Measurements from ENCODE around the gene DPF3. TPM values are rescaled to one million over a fixed set of nuclear protein-coding genes. Genes with fewer than 3 reads are reported as not detected.

The DPF3 gene
- total RNA-seq, 1 donor from 2014 or later: 2.7 TPM

DNA sequence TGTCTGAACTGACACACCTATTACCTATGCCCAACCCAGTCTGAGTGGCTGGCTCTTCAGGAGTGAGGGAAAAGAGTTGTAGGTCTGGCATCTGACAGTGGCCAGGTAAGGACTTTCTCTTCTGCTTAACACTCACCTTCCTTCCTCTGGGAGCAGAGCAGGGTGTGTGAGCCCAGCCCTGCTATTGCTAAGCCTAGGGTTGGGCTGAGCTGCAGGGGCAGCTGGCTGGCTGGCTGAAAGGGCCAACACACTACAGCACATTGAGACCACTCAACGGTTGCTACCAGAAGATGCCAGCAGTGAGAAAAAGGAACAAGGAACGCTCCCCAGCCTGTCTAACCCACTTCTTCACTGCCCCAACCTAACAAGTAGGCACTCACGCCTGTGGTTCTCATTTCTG lies 201.2 kb downstream of the DPF3 start:
- intact Hi-C loops (cut with micrococcal nuclease): no loop called here

DNA sequence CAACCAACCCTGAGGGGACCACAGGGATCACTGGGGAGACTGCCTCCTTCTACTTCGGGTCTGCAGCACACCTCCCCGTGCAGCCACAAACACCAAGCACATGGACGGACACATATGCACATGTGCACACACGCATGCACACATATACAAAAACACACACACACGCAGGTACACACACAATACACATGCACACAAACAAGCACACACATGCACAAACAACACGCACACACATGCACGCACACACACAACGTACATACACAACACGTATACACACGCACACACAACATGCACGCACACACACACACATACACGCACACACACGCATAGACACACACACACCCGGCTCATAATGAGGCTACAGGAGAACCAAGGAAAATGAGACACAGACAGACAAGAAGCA lies 203.6 kb downstream of the DPF3 start:
- intact Hi-C loops (cut with micrococcal nuclease): no loop called here

DNA sequence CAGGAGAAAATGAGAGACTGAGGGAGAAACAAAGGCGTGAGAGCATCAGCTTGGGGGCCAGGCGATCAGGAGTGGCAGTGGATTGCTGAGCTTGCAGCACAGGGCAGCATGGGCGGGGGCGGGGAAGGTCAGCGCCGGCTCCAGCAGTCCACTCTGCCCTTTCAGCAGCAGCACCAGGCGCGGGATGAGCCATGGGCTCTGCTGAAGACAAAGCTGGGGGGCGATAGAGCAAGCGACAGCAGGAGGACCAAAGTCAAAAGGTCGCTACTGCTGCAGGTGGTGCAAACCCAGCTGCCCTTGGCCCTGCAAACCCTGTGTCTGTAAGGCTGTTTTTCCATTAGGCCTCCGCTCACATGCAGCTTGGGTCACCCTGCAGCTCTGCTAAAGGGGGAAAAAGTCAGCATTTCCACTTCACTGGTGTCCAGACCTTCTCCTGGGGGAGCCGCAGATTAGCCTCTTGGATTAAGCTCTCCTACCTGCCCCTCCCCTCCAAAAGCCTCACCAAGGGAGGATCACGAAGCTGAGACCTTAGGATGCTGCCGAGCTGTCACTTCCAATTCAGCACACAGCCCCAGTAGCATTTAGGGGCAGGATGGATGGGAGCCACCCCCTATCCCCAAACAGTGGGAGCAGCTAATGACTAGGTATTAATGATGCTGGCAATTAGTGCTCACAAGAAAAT lies 204.8 kb downstream of the DPF3 start:
- intact Hi-C loops (cut with micrococcal nuclease): no loop called here

DNA sequence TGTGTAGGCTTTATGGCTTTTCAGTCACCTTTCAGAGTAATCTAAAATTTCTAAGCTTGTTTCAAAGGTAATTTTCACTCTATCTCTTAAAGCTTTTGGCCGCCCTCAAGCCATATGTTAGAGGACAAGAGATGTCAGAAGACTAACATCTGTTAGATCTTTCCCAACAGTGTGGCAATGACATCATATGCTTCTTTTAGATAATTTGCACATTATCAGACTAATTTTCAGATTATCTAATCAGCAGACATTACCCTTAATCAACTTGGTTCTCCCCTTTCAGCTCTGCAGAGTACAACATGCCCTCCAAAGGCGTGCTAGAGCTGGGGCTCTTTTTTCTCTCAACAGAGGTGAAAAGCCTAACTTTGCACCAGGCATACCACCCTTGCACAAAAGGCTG lies 207.1 kb downstream of the DPF3 start:
- intact Hi-C loops (cut with micrococcal nuclease): no loop called here

DNA sequence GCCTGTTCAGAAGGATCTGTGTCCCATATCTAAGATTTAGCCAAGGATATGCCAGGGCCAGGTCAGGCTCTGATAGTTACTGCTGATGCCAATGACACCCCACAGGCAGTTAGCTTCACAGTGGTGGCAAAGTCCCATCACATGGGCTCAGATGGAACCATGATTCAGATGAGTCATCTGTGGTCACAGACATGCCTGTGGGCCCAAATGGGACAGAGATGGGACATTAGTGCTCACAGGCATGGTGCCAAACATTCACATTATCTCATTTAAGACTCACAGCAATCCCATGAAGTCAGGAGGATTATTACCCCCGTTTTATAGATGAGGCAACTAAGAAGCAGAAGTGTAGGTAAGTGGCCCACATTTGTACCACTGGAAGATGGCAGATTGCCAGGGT lies 207.8 kb downstream of the DPF3 start:
- intact Hi-C loops (cut with micrococcal nuclease): no loop called here

DNA sequence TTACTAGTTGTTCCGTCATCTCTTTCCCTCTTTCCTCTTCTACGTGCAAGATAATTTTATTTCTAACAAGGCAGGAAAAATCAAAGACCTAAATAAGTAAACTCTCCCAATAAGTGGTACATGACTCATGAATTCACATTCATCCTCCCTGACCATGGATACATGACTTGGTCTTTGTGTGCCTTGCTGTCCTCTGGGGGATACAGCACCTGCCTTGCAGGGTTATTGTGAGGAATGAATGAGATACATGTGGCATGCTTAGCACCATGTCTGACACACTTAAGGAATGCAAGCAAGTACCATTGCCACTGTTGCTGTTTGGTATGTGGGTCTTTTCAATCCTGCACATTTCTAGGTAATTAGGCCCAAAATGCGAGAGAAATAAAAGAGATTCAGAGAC lies 208.4 kb downstream of the DPF3 start:
- intact Hi-C loops (cut with micrococcal nuclease): no loop called here

DNA sequence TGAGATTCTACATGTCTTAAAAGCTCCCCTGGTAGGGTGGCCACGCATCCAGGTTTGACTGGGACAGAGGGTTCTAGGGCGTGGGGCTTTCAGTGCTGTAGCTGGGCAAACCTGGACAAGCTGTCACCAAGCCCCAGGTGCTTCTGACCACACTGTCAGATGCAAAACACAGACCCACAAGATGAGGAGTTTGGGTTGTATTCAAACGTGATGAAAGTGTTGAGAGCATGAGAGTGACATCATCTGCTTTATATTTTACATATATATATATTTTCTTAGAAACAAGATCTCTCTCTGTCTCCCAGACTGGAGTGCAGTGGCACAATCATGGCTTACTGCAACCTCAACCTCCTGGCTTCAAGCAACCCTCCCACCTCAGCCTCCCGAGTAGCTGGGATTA lies 210.1 kb downstream of the DPF3 start:
- intact Hi-C loops (cut with micrococcal nuclease): no loop called here

DNA sequence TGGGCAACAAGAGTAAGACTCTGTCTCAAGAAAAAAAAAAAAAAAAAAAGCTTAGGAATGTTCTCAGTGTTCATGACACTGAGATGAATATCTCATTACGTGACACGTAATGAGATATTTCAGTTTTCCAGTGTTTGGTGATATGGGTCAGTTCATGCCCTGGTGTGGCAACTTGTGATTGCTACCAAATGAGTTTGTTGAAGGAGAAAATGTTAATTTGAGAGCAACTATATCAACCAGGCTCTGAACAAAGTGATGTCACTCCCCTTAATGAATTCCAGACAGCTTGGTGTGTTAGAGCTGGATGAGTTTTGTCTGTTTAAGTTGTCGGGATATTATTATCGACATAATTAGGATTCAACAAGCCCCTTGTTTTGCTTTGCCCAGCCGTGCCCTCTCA lies 211.7 kb downstream of the DPF3 start:
- intact Hi-C loops (cut with micrococcal nuclease): no loop called here

DNA sequence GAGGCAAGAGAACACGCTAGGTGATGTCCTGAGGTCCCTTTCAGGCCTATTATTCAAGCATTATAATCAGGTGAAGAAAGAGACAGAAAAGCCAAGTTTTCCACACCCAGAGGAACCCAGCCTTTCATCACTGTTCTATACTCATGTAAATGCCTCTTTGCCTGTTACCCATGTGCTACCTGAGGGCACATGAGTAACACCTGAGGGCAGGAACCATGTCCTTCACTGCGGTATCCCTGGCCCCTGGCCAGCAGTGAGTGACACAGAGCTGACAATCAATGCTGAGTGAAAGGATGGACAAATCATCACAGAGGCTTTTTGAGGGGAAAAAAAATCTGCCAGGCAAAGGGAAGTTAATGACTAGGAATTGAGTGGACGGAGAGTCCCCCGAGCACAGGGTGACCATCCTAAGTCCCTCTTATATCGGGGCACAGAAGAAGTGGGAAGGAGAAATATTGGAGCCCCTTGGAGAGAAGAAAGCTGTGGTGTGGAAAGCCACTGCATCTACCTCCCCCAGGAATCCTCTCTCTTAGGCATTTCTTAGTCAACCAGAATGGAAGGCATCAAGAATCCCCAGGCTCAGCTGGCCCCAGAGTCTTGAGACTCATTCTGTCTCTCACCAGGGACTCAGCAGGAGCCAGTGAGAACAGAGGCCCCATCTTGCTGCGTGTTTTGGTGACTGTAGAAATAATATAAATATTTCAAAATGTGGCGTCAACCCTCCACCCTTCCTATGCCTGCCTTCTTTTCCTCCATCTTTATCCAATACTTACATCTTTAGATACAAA lies 212.9 kb downstream of the DPF3 start:
- intact Hi-C loops (cut with micrococcal nuclease): no loop called here

DNA sequence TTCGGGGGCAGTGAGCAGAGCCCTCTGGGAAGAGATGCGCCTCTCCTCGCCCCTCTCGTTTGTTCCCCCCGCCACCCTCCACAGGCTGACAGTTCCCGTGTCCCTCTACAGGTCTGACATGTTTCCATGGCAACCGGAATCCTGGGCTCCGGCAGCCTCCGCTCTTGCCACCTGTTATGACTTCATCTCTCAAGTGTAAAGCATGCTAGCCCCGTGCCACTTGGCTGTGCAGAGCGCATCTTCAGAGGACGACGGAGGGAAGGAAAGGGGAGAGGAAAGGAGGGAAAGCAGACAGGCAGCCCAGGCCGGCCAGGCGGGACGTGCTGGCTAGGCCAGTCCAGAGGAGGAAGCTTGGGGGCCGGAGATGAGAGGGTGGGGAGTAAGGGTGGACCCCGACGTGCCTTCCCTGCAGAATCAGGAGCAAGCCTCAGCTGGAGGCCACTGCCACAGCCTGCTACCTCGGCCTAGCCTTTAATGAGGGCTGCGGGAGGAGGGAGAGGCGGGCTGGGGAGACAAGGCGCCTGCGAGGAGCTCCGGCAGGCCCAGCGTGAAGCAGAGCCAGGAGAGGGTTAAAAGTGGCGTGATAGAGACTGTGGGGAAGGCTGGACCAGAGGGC lies 214.3 kb downstream of the DPF3 start:
- intact Hi-C loops (cut with micrococcal nuclease): no loop called here

DNA sequence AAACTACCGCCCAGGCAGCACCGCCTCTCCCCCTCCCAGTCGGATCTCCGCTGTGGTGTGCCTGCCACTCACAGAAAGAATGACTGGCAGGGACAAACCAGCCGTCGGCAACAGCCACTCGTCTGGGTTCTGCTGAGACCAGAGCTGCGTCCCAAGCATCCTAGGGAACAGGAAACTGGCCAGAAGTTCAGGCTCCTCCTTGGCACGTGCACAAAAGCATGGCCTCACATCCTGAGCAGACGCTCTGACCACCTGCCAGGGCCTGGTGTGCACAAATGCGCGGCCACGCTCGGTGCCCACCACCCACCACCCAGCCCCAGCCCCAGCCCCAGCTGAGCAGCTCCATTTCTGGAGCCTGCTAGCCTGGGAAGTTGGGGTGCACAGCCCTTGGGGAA lies 214.8 kb downstream of the DPF3 start:
- intact Hi-C loops (cut with micrococcal nuclease): no loop called here

DNA sequence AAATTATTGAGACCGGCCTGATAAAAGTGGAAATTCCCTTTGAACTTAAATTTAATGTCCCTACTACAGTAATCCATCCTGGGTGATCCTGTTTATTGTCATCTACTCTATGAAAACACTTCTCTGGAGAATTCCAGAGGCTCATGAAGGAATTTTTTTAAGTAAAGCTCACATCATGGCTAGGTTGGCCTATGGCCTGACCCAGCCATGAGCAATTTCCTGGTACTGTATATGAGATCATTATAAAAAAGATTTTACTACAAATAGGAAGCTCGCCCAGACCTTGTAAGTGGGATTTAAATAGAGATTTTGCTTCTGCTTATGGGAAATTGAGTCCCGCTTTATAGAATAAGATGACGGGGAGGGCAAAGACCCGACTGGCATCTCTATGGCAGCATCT lies 215.5 kb downstream of the DPF3 start:
- intact Hi-C loops (cut with micrococcal nuclease): no loop called here

DNA sequence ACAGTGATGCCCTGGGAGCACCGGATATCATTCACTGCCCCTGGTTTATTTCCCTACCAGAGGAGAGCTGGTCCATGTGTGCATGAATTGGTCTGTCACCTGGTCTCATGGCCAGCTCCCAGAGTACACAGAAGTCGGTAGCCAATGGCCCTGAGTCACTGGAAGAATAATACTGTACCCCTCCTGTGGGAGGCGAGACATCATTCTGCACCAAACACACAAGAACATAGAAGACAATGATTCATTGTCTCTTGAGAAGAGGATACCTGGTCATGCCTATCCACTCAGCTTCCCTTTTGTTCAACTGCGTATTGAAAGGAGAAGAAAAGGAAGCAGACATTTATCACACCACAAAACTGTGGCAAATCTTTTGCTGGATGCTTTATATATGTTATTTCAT lies 216.2 kb downstream of the DPF3 start:
- intact Hi-C loops (cut with micrococcal nuclease): no loop called here

DNA sequence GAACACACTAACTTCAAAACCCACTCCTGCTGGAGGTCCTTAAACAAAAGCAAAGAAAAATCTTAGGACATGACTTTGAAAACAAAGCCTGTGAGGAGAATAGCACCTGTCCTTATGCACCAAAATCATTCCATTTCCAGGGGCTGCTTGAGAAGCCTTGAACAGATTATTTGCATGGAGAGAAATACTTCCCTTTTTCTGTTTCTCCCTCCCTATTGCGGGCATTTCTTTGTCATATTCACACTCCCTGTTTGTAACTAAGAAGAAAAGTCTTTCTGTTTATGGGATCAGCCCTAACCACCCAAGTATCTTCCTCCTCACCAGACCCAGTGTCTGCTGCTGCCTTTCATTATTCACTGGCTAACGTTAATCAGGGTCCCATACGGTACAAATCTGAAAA lies 218.8 kb downstream of the DPF3 start:
- intact Hi-C loops (cut with micrococcal nuclease): no loop called here

DNA sequence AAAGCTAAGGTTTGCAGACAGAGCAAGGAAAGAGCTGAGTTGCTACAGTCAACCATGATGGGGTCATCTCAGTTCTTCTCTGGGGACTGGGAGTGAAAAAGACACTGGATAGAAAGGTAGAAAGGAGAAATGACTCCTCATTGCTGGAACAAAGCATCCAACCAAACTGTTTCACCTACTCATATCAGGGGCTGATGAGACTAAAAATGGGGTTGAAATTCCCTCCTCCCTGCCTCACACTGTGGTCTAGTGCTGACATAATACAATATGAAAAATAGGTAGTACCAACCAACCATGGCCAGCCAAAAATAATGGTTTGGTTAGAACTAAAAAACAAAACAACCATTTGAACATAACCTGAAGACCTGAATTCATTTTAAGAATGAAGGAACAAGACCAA lies 220.7 kb downstream of the DPF3 start:
- intact Hi-C loops (cut with micrococcal nuclease): no loop called here

DNA sequence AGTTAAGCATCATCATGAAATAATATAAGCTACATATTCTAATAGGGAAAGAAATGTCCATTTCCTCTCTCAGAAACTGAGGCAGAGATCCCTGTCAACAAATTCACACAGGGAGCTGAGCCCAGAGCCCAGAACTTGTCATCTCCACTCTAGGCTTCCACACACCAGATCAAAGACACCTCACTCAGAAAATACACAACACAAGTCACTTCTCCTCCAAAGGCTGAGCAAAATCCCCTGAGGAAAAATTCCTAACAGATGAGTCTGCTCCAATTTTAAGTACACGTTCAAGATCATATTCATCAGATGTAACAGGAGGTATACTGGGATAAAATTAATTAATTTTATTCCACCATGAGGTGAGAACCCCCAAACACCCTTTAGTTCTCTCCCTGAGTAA lies 227.3 kb downstream of the DPF3 start:
- intact Hi-C loops (cut with micrococcal nuclease): no loop called here

DNA sequence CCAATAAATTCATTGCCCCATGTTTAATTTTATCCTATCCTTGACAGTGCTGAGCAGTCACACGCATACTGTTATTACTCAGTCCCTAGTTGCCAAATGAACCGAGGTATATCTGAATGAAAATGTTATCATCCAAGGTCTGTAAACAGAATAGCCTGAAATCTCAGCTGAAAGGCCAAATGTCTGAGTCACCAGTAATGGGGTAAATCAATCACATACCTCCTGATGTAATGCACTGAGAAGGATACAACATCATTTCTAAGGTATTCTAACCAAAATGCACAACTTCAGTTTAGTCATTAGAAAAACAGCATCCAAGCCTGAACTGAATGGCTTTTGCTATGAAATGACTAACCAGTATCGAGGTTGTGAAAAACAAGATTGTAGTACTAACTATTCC lies 228.6 kb downstream of the DPF3 start:
- intact Hi-C loops (cut with micrococcal nuclease): no loop called here

DNA sequence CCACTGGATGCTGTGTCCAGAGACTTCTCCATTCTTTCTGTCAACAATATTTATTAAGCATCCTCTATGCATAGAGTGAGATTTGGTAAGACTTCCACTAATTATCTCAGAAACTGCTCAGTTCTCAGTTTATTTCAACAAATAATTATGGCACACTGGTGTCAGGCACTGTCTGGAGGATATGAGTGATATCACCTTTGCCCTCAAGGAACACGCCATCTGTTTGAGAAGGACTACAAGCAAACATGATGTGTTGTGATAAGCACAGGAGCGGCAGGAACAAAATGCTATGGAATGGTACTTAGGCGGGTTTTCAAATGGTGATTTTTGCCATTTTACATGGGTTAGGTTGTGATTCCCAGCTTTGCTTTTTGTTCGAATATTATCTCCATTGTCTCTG lies 229.2 kb downstream of the DPF3 start:
- intact Hi-C loops (cut with micrococcal nuclease): no loop called here

DNA sequence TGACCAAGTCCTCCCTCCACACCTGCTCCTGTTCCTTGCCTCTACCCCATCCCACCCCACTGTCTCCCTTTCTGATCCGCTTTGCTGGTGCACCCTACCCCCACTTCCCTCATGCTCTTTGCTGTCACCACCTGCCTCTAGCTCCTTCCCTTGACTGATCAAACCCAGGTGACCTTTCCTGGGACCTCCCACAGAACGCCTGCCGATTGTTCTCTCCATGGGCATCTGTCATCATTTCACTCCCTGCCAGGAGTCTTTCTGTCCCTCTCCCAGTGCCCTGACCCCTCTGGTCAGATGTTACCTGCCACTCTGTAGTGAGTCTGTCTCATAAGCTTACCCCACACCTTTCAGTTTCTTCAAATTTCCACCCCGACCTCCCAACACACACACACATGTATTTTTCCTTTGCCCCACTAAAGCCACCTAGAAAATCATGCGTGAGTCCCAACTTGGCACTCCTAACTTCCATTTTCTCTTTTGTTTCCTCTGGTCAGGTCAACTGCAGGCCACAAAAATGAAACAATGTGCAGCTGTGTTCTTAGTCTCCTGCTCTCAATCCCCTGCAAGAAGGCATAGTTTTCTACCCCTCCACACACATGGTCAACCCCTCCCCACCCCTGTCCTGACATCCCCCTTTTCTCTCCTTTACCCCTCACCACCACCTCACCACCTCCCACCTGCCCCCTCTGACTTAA lies 229.8 kb downstream of the DPF3 start:
- intact Hi-C loops (cut with micrococcal nuclease): no loop called here

DNA sequence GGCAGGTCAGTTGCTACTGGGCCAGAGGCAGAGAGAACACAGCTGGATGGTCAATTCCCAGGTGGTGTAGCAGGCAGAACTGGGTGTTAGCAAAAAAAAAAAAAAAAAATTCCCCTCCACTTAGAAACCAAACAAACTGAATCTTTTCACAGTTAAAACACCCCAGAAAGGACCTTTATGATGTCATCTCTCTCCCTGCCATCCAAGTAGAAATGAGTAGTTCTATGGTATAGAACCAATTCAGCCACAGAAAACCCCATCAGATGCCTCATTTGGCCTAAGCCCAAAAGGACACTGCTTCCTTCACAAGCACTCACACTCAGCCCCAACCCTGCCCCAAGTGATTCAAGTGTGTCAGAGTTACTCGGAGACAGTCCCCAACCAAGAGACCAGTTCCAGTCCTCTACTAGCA lies 230.8 kb downstream of the DPF3 start:
- intact Hi-C loops (cut with micrococcal nuclease): no loop called here

DNA sequence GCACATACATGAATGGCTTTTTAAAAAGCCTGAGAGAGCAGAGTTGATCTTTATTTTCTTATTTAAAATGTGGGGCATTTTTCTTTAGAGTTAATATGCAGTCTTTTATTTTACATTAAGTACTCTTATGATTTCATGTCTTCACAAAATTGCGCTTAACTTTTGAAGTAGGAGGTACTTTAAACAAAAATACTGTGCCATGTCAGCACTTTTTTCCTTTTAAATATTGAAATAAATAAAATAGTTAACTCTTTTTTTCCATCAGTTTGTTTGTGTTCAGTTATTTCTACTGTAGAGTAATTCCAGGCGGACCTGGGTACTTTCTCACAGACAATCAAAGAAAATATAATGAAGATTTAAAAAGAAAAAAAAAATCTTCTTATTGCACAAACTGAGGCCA lies 231.7 kb downstream of the DPF3 start:
- intact Hi-C loops (cut with micrococcal nuclease): no loop called here
